ENCODE data around the gene LRSAM1. TPM values are rescaled to one million over a fixed set of nuclear protein-coding genes. Genes with fewer than 3 reads are reported as not detected.

The LRSAM1 gene
- total and polyA plus RNA-seq, 4 donors = 14.7 to 44.5 (median 27.1) TPM

DNA sequence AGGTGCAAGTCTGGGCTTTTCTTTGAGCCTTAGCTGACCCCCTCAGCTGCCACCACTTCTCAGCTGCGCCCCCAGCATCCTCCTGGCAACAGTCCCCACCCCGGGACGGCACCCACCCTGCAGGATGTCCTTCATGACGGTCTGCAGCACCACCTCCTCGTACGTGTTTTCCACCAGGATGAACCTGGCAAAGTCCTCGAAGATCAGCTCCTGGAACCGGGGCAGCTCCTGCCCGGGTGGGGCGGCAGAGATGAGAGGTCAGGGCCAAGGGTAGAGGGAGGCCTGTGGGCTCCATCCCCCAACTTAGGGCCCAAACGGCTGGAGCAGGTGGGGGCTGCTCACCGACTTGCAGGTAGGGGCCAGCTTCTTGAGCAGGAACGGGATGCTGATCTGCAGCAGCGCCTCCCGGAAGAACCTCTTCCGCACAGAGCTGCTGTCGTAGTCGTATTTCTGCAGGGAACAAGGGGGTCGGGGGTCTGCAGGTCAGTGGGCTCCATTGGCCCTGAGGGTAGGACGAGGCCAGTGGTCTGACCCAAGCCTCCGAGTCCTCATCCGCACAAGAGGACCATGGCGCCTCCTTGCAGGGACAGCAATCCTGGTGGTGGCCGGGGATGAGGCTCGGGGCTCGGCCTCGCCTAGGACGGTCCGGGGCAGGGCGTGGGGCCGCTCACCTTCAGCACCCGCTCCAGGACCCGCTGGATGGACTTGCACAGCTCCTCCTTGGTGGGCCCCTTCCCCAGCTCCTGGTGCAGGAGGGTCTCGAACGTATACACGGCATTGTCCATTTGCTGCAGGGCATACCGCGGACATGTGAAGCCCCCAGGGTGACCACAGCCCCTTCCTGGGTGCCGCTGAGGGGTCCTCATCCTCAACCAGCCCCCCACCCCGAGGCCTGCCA, 56.7 kb downstream of the LRSAM1 start:
- no peak for DNase-seq (ENCODE audit: low read depth in 4 of 6, low spot score in 6 of 6)
- no peaks in the 10 kb centered on the region for H3K9me3 ChIP-seq (ENCODE audit: control insufficient read depth, insufficient read depth, low read length)
- no peak overlapping the region for H3K4me3 ChIP-seq (ENCODE audit: low read depth, low read length)
- no peak overlapping the region for H3K27ac ChIP-seq (ENCODE audit: low read depth, low read length)
- H3K4me1 ChIP-seq (ENCODE audit: control insufficient read depth, insufficient read depth, low read length) = no peaks in the 10 kb centered on the region
- H3K27me3 ChIP-seq (ENCODE audit: control insufficient read depth, insufficient read depth, low read length) = no peaks in the 10 kb centered on the region
- H3K36me3 ChIP-seq (ENCODE audit: control insufficient read depth, insufficient read depth, low read length) = peaks cover 75% of the 10 kb centered on the region
- 94% methylated on average over 40 of the region's 40 CpGs for WGBS (ENCODE audit: insufficient coverage)

DNA sequence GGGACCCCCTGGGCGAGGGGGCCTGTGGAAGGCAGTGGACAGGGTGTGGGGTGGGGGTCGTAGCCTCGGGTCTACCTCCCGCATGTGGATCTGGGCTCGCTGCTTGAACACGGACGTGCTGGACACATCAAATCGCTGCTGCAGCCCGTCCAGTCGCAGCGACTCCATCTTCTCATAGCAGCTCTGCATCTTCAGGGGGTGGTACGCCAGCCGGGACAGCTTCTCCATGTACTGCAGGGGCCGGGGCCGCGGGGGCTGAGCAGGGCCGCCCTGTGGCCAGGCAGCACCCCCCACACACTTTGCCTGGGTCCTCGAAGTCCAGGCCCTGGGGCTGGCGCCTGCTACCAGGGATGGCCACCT, 57.6 kb downstream of the LRSAM1 start:
- whole genome bisulfite sequencing (ENCODE audit: insufficient coverage) = 93% methylated on average over 19 of the region's 19 CpGs
- no peaks in the 10 kb centered on the region for H3K27me3 ChIP-seq (ENCODE audit: control insufficient read depth, insufficient read depth, low read length)
- no peak overlapping the region for H3K27ac ChIP-seq (ENCODE audit: low read depth, low read length)
- no peaks in the 10 kb centered on the region for H3K4me1 ChIP-seq (ENCODE audit: control insufficient read depth, insufficient read depth, low read length)
- no peaks in the 10 kb centered on the region for H3K9me3 ChIP-seq (ENCODE audit: control insufficient read depth, insufficient read depth, low read length)
- no peak overlapping the region for H3K4me3 ChIP-seq (ENCODE audit: low read depth, low read length)
- peaks cover 66% of the 10 kb centered on the region for H3K36me3 ChIP-seq (ENCODE audit: control insufficient read depth, insufficient read depth, low read length)
- no peak for DNase-seq (ENCODE audit: low read depth in 4 of 6, low spot score in 6 of 6)

DNA sequence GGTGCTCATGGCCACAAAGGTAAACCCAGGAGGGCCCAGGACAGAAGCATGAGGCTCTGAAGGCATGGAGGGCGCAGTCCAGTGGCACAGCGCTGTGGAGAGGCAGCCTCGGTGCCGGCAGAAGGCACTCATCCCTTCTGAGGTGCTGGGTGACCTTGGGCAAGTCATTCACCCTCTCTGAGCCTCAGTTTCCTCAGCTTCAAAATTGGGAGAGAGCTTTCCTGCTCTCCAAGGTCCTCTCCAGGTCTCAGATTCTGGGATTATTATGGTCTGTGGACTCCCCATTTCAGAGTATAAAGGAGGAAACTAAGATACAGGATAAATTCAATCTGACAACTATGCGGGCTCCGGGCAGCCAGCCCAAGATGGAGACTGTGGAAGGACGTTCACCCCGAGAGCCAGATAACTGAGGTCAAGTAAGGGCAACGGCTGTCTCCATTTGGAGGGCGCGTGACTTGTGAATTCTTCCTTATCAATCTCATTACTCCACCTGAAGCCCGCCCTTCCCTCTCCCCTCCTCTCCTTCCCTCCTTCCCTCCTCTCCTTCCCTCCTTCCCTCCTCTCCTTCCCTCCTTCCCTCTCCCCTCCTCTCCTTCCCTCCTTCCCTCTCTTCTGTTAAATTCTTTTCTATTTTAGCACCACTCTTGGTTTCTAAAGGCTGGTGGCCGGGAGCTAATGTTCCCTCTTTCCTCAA, 58.1 kb downstream of the LRSAM1 start:
- no peak overlapping the region for H3K27ac ChIP-seq (ENCODE audit: low read depth, low read length)
- no peaks in the 10 kb centered on the region for H3K27me3 ChIP-seq (ENCODE audit: control insufficient read depth, insufficient read depth, low read length)
- no peaks in the 10 kb centered on the region for H3K4me1 ChIP-seq (ENCODE audit: control insufficient read depth, insufficient read depth, low read length)
- 83% methylated on average over 13 of the region's 13 CpGs for WGBS (ENCODE audit: insufficient coverage)
- no peak for DNase-seq (ENCODE audit: low read depth in 4 of 6, low spot score in 6 of 6)
- peaks cover 61% of the 10 kb centered on the region for H3K36me3 ChIP-seq (ENCODE audit: control insufficient read depth, insufficient read depth, low read length)
- H3K4me3 ChIP-seq (ENCODE audit: low read depth, low read length) = no peak overlapping the region
- H3K9me3 ChIP-seq (ENCODE audit: control insufficient read depth, insufficient read depth, low read length) = no peaks in the 10 kb centered on the region

DNA sequence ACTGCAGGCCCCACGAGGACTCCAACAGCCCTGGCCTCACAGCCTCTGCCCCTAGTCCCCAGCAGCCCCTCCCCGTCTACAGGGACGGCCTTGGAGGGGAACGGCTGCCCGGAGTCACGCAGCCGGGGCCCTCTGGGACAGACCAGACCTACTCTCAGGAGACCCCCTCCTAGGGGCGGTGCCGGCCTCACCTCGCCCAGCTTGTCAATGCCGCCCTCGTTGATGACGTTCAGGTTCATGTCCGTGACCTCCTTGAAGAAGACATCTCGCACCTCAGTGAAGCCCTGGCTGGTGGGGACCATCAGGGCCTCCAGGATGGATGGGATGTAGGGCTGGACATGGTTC, 58.6 kb downstream of the LRSAM1 start:
- DNase-seq (ENCODE audit: low read depth in 4 of 6, low spot score in 6 of 6) = no peak
- no peaks in the 10 kb centered on the region for H3K9me3 ChIP-seq (ENCODE audit: control insufficient read depth, insufficient read depth, low read length)
- H3K27me3 ChIP-seq (ENCODE audit: control insufficient read depth, insufficient read depth, low read length) = no peaks in the 10 kb centered on the region
- H3K4me3 ChIP-seq (ENCODE audit: low read depth, low read length) = no peak overlapping the region
- 80% methylated on average over 14 of the region's 15 CpGs for WGBS (ENCODE audit: insufficient coverage)
- H3K36me3 ChIP-seq (ENCODE audit: control insufficient read depth, insufficient read depth, low read length) = peaks cover 60% of the 10 kb centered on the region
- no peak overlapping the region for H3K27ac ChIP-seq (ENCODE audit: low read depth, low read length)
- H3K4me1 ChIP-seq (ENCODE audit: control insufficient read depth, insufficient read depth, low read length) = no peaks in the 10 kb centered on the region

DNA sequence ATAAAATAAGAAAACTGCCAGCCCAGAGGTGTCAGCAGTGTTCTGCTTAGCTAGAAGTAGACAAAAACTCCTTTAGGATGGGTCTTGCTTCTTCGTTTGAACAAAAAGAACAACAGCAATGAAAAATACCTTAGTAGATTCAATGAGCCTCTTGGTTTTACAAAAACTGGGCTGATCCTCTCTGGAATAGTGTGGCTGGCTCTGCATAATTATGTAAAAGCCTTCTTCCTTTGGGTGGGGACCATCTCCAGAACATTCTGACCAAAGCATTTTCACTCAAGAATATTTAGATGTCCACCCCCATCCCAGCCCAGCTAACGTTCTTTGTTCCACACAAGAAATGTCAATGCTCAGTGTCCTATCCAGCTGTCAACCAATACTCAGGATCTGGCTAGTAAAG, 63.2 kb downstream of the LRSAM1 start:
- peaks cover under 1% of the 10 kb centered on the region for H3K4me1 ChIP-seq (ENCODE audit: control insufficient read depth, insufficient read depth, low read length)
- H3K27me3 ChIP-seq (ENCODE audit: control insufficient read depth, insufficient read depth, low read length) = no peaks in the 10 kb centered on the region
- no peak overlapping the region for H3K4me3 ChIP-seq (ENCODE audit: low read depth, low read length)
- H3K36me3 ChIP-seq (ENCODE audit: control insufficient read depth, insufficient read depth, low read length) = peaks cover 51% of the 10 kb centered on the region
- no peaks in the 10 kb centered on the region for H3K9me3 ChIP-seq (ENCODE audit: control insufficient read depth, insufficient read depth, low read length)
- no peak overlapping the region for H3K27ac ChIP-seq (ENCODE audit: low read depth, low read length)
- WGBS (ENCODE audit: insufficient coverage) = no CpG with 5 or more reads among the region's 2 CpGs
- DNase-seq (ENCODE audit: low read depth in 4 of 6, low spot score in 6 of 6) = no peak

DNA sequence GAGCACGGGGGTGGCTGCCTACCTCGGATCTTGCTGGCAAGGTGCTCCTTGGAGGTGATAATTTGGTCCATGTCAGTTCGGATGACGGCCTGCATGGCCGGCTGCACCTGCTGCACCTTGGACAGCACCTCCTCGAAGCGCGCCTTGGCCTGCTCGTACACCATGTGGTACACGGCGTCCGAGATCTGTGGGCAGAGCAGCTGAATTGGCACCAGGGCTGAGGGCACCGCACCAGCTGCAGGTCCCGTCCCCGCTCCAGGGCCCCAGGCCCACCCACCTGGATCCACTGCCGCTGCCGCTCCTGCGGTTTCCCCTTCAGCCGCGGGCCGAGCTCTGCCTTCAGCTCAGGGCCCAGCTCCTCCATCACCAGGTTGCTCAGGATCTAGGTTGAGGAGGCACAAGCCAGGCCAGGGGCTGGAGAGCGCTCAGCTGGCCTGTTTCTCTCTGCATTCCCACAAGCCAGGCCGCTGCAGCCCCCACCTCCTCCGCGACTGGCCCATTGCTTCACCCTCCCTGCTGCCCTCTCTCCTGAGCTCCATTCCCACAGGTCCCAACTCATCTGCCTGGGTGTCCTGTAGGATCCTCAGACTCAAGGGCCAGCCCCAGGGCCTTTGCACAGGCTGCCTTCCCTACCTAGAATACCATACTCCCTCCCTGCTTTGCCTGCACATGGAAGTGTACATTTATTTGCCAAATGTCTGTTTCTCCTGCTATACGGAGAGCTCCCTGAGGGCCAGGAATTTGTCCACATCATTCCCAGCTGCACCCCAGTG, 65.7 kb downstream of the LRSAM1 start:
- peaks cover 62% of the 10 kb centered on the region for H3K36me3 ChIP-seq (ENCODE audit: control insufficient read depth, insufficient read depth, low read length)
- WGBS (ENCODE audit: insufficient coverage) = 96% methylated on average over 26 of the region's 26 CpGs
- no peaks in the 10 kb centered on the region for H3K27me3 ChIP-seq (ENCODE audit: control insufficient read depth, insufficient read depth, low read length)
- peaks cover 20% of the 10 kb centered on the region for H3K4me1 ChIP-seq (ENCODE audit: control insufficient read depth, insufficient read depth, low read length)
- H3K27ac ChIP-seq (ENCODE audit: low read depth, low read length) = no peak overlapping the region
- no peaks in the 10 kb centered on the region for H3K9me3 ChIP-seq (ENCODE audit: control insufficient read depth, insufficient read depth, low read length)
- H3K4me3 ChIP-seq (ENCODE audit: low read depth, low read length) = no peak overlapping the region
- DNase-seq (ENCODE audit: low read depth in 4 of 6, low spot score in 6 of 6) = no peak

DNA sequence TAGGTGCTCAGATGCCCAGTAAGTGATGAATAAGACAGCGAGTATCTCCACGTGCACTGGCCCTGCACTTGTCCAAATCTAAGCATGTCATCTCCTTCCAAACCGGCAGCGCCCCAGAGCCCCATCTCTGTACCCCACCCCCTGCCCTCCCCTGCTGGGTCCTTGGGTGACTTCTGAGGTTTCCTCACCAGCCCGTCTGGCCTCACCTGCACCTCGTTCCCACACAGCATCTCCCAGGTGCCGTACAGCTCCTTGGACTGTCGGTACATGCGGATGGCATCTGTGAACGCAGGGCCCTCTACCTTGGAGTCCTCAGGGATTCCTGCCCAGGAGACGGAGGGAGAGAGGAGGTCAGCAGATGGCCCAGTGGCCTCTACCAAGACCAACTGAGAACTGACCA, 66.3 kb downstream of the LRSAM1 start:
- DNase-seq (ENCODE audit: low read depth in 4 of 6, low spot score in 6 of 6) = no peak
- Histone ChIP-seq H3K27me3 (ENCODE audit: control insufficient read depth, insufficient read depth, low read length) (no peaks in the 10 kb centered on the region), H3K9me3 (ENCODE audit: control insufficient read depth, insufficient read depth, low read length) (no peaks in the 10 kb centered on the region), H3K27ac (ENCODE audit: low read depth, low read length) (no peak overlapping the region), H3K4me3 (ENCODE audit: low read depth, low read length) (no peak overlapping the region), H3K4me1 (ENCODE audit: control insufficient read depth, insufficient read depth, low read length) (peaks cover 26% of the 10 kb centered on the region), H3K36me3 (ENCODE audit: control insufficient read depth, insufficient read depth, low read length) (peaks cover 65% of the 10 kb centered on the region)
- WGBS (ENCODE audit: insufficient coverage) = 99% methylated on average over 6 of the region's 11 CpGs

DNA sequence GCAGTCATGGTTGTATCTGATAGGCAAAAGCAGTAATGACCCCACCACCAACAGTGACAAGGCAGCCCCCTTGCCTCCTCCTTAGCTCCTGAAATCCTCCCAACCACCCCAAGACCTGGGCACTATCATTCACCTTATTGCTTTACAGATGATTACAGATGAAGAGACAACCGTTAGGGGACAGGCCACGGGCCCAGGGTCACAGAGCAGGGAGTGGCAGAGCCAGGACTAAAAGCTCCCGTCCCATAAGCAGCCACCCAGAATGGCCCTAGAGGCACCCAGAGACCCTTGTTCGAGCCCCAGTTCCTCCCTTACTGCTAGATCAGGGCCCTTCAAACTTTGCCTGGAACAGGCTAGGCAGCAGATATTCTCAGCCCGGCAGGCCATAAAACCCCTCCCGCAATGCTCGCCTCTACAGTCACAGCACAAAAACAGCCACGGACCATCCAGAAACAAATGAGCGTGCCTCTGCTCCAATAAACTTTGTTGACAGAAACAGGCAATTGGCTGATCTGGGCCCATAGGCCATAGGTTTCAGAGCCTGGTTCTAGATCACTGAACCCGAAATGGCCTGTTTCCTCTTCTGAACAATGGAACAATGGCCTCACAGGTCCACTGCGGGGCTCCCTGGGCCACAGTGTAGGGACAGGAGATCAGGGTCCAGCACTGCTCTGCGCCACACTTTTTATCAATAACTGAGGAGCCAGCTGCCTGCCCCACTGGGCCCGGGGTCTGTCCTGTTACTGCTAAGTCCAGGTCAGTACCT, 67.0 kb downstream of the LRSAM1 start:
- no peaks in the 10 kb centered on the region for H3K9me3 ChIP-seq (ENCODE audit: control insufficient read depth, insufficient read depth, low read length)
- no peak overlapping the region for H3K27ac ChIP-seq (ENCODE audit: low read depth, low read length)
- H3K36me3 ChIP-seq (ENCODE audit: control insufficient read depth, insufficient read depth, low read length) = peaks cover 69% of the 10 kb centered on the region
- H3K27me3 ChIP-seq (ENCODE audit: control insufficient read depth, insufficient read depth, low read length) = no peaks in the 10 kb centered on the region
- H3K4me1 ChIP-seq (ENCODE audit: control insufficient read depth, insufficient read depth, low read length) = peaks cover 27% of the 10 kb centered on the region
- H3K4me3 ChIP-seq (ENCODE audit: low read depth, low read length) = no peak overlapping the region
- DNase-seq (ENCODE audit: low read depth in 4 of 6, low spot score in 6 of 6) = no peak
- 77% methylated on average over 13 of the region's 13 CpGs for WGBS (ENCODE audit: insufficient coverage)

Measured in spinal cord (tissue), 10 donors.